Neural cell (in vitro differentiated cells): ENCODE measurements around the gene ST6GALNAC5. TPM values are rescaled to one million over a fixed set of nuclear protein-coding genes. Genes with fewer than 3 reads are reported as not detected.
A peak's percentile ranks its signal among the peaks of the same experiment; 100 is the strongest.

Source experiments
- H2AFZ ChIP-seq: fragments of 200-600, 300-800 bp; sonication (generic), shearing (Covaris generic); 2 replicates; pipeline ENCODE4 v1.6.0; 2014; ENCODE audit warnings: low read depth, mild to moderate bottlenecking, antibody characterized with exemption, low read length, moderate library complexity
- H3F3A ChIP-seq: fragments of 200-600 bp; shearing (Covaris generic); 2 replicates; pipeline ENCODE4 v1.6.1; 2016; ENCODE audit warnings: mild to moderate bottlenecking, moderate library complexity, mixed read lengths, antibody characterized with exemption, low read length; ENCODE audit not compliant: insufficient read depth, poor library complexity, severe bottlenecking
- H3K27ac ChIP-seq: fragments of 200-600, 300-800 bp; sonication (generic), shearing (Covaris generic); 2 replicates; pipeline ENCODE4 v1.5.1; 2014; ENCODE audit warnings: mild to moderate bottlenecking, low read length, moderate library complexity
- H3K27me3 ChIP-seq: fragments of 300-800, 200-600 bp; sonication (generic), shearing (Covaris generic); 2 replicates; pipeline ENCODE4 v1.6.0; 2014; ENCODE audit warnings: mild to moderate bottlenecking, low read depth, low read length, moderate library complexity; ENCODE audit not compliant: insufficient read depth
- H3K36me3 ChIP-seq: fragments of 300-800, 200-600 bp; sonication (generic), shearing (Covaris generic); 2 replicates; pipeline ENCODE4 v1.5.1; 2014; ENCODE audit warnings: mild to moderate bottlenecking, antibody characterized with exemption, low read length, moderate library complexity; ENCODE audit not compliant: insufficient read depth
- H3K4me2 ChIP-seq: fragments of 300-800, 200-600 bp; sonication (generic), shearing (Covaris generic); 2 replicates; pipeline ENCODE4 v1.6.0; 2014; ENCODE audit warnings: mild to moderate bottlenecking, low read length
- H3K4me3 ChIP-seq: fragments of 300-800, 200-600 bp; sonication (generic), shearing (Covaris generic); 2 replicates; pipeline ENCODE4 v1.5.1; 2014; ENCODE audit warnings: mild to moderate bottlenecking, low read length, moderate library complexity
- H3K79me2 ChIP-seq: fragments of 200-600 bp; shearing (Covaris generic); replicated peaks from 2 replicates; pipeline ENCODE4 v1.6.0; 2014; ENCODE audit warnings: mild to moderate bottlenecking, low read length, moderate library complexity; ENCODE audit not compliant: insufficient read depth
- H3K9ac ChIP-seq: fragments of 300-800, 200-600 bp; sonication (generic), shearing (Covaris generic); 2 replicates; pipeline ENCODE4 v1.6.1; 2016; ENCODE audit warnings: mild to moderate bottlenecking, low read length, mixed read lengths
- H3K9me2 ChIP-seq: fragments of 200-600 bp; shearing (Covaris generic); 2 replicates; pipeline ENCODE4 v1.6.1; 2016; ENCODE audit warnings: mild to moderate bottlenecking, low read length, mixed read lengths; ENCODE audit not compliant: insufficient read depth
- H3K9me3 ChIP-seq: fragments of 200-600, 300-800 bp; sonication (generic), shearing (Covaris generic); 2 replicates; pipeline ENCODE4 v1.6.1; 2016; ENCODE audit warnings: mild to moderate bottlenecking, mixed run types, low read length, moderate library complexity, mixed read lengths
- H4K20me1 ChIP-seq: fragments of 200-600 bp; shearing (Covaris generic); 2 replicates; pipeline ENCODE4 v1.6.1; 2016; ENCODE audit warnings: mild to moderate bottlenecking, mixed run types; ENCODE audit not compliant: insufficient read depth
- EP300 ChIP-seq: fragments of 450-650 bp; conservative IDR thresholded peaks from 2 replicates; pipeline ENCODE4 v1.6.1; 2014; ENCODE audit warnings: antibody characterized with exemption, mild to moderate bottlenecking, moderate library complexity; ENCODE audit not compliant: poor library complexity, severe bottlenecking
- EZH2 ChIP-seq: fragments of 200-600, 300-800 bp; shearing (Covaris generic), sonication (generic); IDR thresholded peaks from 2 replicates; pipeline ENCODE4 v1.6.1; 2014; ENCODE audit warnings: antibody characterized with exemption, low read length, borderline replicate concordance, mild to moderate bottlenecking; ENCODE audit not compliant: insufficient read depth, poor library complexity, severe bottlenecking
- MXI1 ChIP-seq: fragments of 450-650 bp; conservative IDR thresholded peaks from 2 replicates; pipeline ENCODE4 v1.6.1; 2014; ENCODE audit warnings: antibody characterized with exemption, mild to moderate bottlenecking; ENCODE audit not compliant: poor library complexity, severe bottlenecking
- POLR2AphosphoS5 ChIP-seq: IDR thresholded peaks from 2 replicates; pipeline ENCODE4 v1.6.1; 2012
- RAD21 ChIP-seq: fragments of 450-650 bp; conservative IDR thresholded peaks from 2 replicates; pipeline ENCODE4 v1.6.1; 2014; ENCODE audit warnings: antibody characterized with exemption, mild to moderate bottlenecking, moderate library complexity
- SMC3 ChIP-seq: fragments of 450-650 bp; conservative IDR thresholded peaks from 2 replicates; pipeline ENCODE4 v1.6.1; 2014; ENCODE audit warnings: antibody characterized with exemption, mild to moderate bottlenecking, moderate library complexity; ENCODE audit not compliant: poor library complexity
- TAF1 ChIP-seq: IDR thresholded peaks from 2 replicates; pipeline ENCODE4 v1.6.1; 2012; ENCODE audit warnings: low read depth
- polyA plus RNA-seq: library from polyadenylated mRNA; depleted of rRNA; stranded (reverse); fragments of >200 nt; gene quantifications from 2 replicates; pipeline ENCODE4 v1.2.3, GENCODE V29; 2014
- TF ChIP-seq, protein P1 (sequence below): fragments of 450-650 bp; IDR thresholded peaks from 2 replicates; pipeline ENCODE4 v1.5.1; 2014; ENCODE audit warnings: antibody characterized with exemption, mild to moderate bottlenecking, moderate library complexity; ENCODE audit not compliant: poor library complexity, severe bottlenecking
- TF ChIP-seq, protein P2 (sequence below): IDR thresholded peaks from 2 replicates; pipeline ENCODE4 v1.6.1; 2012; ENCODE audit warnings: borderline replicate concordance

The ST6GALNAC5 gene
- polyA plus RNA-seq, 1 donor from 2014 or later, result 57.3 TPM

DNA sequence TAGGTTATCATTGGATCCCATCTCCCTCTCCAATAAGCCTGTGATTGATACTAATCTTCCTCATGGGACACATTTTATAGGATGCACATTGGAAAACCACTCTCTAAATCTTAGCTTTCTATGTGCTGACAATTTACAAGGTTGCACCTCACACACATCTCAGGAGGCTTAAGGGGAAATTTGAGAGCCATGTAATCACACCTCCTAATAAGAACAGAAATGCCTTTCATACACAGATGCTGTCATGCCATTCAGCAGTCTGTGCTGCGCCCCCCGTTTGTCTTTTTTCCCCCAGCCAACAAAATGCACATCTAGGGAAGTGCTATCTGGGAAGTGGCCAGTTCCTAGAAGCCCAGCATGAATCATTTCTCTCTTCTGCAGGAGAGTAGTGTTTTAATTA lies 154.5 kb downstream of the ST6GALNAC5 start:
- Histone ChIP-seq H3K9me2 (no peaks in the 10 kb centered on the region), H3K4me3 (peak overlapping the region; percentile 26), H3K36me3 (no peaks in the 10 kb centered on the region), H3F3A (peaks cover 6% of the 10 kb centered on the region), H3K9ac (peak overlapping the region; percentile 22), H3K79me2 (no peaks in the 10 kb centered on the region), H3K27me3 (no peaks in the 10 kb centered on the region), H3K9me3 (no peaks in the 10 kb centered on the region), H4K20me1 (no peaks in the 10 kb centered on the region), H3K27ac (peak overlapping the region; percentile 72), H2AFZ (no peak overlapping the region), H3K4me2 (peak overlapping the region; percentile 36)
- TF ChIP-seq SMC3 (no peak), TAF1 (no peak), POLR2AphosphoS5 (peak; percentile 51), EZH2 (no peak), EP300 (peak; percentile 71), RAD21 (no peak), MXI1 (no peak)
- TF ChIP-seq, protein P1, sequence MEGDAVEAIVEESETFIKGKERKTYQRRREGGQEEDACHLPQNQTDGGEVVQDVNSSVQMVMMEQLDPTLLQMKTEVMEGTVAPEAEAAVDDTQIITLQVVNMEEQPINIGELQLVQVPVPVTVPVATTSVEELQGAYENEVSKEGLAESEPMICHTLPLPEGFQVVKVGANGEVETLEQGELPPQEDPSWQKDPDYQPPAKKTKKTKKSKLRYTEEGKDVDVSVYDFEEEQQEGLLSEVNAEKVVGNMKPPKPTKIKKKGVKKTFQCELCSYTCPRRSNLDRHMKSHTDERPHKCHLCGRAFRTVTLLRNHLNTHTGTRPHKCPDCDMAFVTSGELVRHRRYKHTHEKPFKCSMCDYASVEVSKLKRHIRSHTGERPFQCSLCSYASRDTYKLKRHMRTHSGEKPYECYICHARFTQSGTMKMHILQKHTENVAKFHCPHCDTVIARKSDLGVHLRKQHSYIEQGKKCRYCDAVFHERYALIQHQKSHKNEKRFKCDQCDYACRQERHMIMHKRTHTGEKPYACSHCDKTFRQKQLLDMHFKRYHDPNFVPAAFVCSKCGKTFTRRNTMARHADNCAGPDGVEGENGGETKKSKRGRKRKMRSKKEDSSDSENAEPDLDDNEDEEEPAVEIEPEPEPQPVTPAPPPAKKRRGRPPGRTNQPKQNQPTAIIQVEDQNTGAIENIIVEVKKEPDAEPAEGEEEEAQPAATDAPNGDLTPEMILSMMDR, result no peak
- TF ChIP-seq, protein P2, sequence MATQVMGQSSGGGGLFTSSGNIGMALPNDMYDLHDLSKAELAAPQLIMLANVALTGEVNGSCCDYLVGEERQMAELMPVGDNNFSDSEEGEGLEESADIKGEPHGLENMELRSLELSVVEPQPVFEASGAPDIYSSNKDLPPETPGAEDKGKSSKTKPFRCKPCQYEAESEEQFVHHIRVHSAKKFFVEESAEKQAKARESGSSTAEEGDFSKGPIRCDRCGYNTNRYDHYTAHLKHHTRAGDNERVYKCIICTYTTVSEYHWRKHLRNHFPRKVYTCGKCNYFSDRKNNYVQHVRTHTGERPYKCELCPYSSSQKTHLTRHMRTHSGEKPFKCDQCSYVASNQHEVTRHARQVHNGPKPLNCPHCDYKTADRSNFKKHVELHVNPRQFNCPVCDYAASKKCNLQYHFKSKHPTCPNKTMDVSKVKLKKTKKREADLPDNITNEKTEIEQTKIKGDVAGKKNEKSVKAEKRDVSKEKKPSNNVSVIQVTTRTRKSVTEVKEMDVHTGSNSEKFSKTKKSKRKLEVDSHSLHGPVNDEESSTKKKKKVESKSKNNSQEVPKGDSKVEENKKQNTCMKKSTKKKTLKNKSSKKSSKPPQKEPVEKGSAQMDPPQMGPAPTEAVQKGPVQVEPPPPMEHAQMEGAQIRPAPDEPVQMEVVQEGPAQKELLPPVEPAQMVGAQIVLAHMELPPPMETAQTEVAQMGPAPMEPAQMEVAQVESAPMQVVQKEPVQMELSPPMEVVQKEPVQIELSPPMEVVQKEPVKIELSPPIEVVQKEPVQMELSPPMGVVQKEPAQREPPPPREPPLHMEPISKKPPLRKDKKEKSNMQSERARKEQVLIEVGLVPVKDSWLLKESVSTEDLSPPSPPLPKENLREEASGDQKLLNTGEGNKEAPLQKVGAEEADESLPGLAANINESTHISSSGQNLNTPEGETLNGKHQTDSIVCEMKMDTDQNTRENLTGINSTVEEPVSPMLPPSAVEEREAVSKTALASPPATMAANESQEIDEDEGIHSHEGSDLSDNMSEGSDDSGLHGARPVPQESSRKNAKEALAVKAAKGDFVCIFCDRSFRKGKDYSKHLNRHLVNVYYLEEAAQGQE, result peak; percentile 75

DNA sequence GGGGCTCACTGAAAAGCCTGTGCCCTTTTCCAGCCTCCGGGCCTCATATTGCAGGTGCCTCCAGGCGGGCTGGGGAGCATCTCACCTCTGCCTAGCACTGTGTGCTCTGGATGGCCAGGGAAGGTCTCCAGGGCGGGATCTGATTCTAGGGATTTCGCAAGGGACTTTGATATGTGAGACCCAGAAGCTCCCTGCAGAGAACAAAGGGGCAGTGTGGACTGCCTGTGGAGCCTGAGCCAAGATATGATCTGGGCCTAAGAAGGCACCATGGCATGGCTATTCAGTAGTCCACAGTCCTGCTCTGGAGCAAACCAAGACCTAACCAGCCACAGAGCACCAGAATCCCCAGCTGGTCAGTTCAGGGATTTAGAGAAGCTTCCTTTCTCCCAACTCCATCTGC lies 157.2 kb downstream of the ST6GALNAC5 start:
- TF ChIP-seq, protein P2, result no peak
- TF ChIP-seq MXI1 (no peak), POLR2AphosphoS5 (no peak), SMC3 (no peak), EZH2 (no peak), TAF1 (no peak), RAD21 (no peak), EP300 (no peak)
- TF ChIP-seq, protein P1, result no peak
- no peak overlapping the region for H3K27ac ChIP-seq
- H3K4me2 ChIP-seq, result no peak overlapping the region
- no peaks in the 10 kb centered on the region for H4K20me1 ChIP-seq
- H3K27me3 ChIP-seq, result no peaks in the 10 kb centered on the region
- no peak overlapping the region for H2AFZ ChIP-seq
- H3K9me2 ChIP-seq, result no peaks in the 10 kb centered on the region
- H3K9ac ChIP-seq, result no peak overlapping the region
- H3K9me3 ChIP-seq, result no peaks in the 10 kb centered on the region
- H3K36me3 ChIP-seq, result no peaks in the 10 kb centered on the region
- no peaks in the 10 kb centered on the region for H3F3A ChIP-seq
- H3K4me3 ChIP-seq, result no peak overlapping the region
- H3K79me2 ChIP-seq, result no peaks in the 10 kb centered on the region
